NCI-H1105 treated with DMSO at 0.1 percent for 48 hours (cell line): ENCODE measurements around the gene LSM7.

Experiments
- DNase-seq: peaks from one replicate; lab custom pipeline; 2025; lab: John Stamatoyannopoulos, UW

Gene LSM7

GRCh38 chr19:2276429-2276986, 51.9 kb downstream of the LSM7 start:
- no peak for DNase-seq

DNA sequence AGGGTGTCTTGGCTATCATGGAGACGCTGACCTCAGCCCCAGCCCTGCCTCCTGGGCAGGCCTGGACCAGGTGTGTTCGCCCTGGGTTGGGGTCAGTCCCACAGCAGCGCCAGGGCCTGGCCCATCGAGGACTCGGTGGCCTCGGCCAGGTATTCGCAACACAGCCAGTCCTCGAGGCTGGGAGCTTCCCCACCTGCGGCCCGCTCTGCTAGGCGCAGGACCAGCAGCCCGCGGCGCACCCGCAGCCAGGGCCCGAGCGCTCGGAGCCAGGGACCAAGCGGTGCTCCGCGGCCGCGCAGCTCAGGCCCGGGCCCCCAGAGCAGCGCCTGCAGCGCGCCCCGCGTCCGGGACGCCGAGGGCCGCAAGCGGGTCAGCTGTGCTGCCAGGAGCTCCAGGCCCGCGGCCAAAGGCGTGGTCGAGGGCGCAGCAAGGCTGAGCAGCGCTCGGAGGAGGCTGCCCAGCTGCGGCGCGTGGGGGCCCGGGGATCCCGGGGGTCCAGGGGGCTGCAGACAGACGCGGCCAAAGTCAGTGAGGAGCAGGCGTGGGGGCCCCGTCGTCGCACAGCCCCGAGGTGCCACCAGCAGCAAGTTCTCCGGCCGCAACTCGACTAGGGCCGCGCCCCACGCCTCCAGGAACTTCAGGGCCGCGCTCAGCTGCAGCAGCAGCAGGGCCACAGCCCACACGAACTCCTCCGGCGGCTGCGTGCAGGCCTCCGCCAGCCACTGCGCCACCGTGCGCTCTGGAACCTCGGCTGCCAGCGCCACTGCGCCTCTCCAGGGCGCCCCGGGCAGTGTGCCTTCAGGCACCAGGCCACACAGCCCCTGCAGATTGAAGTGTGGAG, 52.6 kb downstream of the LSM7 start:
- DNase-seq = no peak

GRCh38 chr19:2274931-2275535, 53.4 kb downstream of the LSM7 start:
- DNase-seq = peak; percentile 30

DNA sequence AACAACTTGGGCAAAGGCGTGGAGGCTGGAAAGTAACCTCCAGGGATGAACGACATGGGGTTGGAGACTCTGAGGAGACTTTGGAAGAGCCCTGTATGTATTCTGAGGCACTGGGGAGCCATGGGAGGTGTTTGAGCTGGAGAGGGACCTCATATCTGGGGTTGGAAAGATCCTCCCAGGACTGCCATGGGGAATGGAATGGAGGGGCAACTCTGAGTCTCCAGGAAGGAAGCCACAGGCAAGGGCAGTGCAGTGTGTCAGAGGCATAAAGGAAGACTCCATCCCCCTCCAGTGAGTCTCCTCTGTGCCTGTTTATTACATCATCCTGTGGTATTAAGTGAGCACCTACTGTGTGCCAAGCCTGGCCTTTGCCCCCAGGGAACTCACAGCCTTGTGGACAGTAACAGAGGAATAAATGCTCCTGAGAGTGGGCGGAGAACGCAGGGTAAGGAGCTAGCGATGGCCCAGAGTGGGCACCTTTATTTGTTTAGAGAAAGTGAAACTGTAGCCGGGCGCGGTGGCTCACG, 54.1 kb downstream of the LSM7 start:
- no peak for DNase-seq

GRCh38 chr19:2273356-2274184, 54.8 kb downstream of the LSM7 start:
- no peak for DNase-seq
